H4 (cell line): Measurements from ENCODE around the gene UVRAG. TPM values are rescaled to one million over a fixed set of nuclear protein-coding genes. Genes with fewer than 3 reads are reported as not detected.
"Not testable (repeated sequence)": the region's sequence is repeated elsewhere in the genome, so short reads cannot be mapped to it uniquely, and the experiment has no call there.

Source experiments
- DNase-seq: peaks from one replicate; pipeline ENCODE4 v3.0.0-alpha.2; 2015; ENCODE audit warnings: low spot score
- total RNA-seq: library from RNA; depleted of rRNA; stranded (reverse); fragments of >200 nt; shearing (Covaris generic); gene quantifications from 2 replicates; pipeline ENCODE4 v1.2.3, GENCODE V29; 2014

Gene UVRAG
- total RNA-seq, 1 experiment from 2014 or later, result 10.0 TPM

- no peak for DNase-seq
Observed at GRCh38 chr11:75916882-75917281, 101.9 kb downstream of the UVRAG start.

GRCh38 chr11:75918331-75918730, 103.3 kb downstream of the UVRAG start:
- DNase-seq, result no peak

GRCh38 chr11:75919525-75919924, 104.5 kb downstream of the UVRAG start:
- DNase-seq, result no peak

GRCh38 chr11:75920848-75921247, 105.8 kb downstream of the UVRAG start:
- no peak for DNase-seq

GRCh38 chr11:75921808-75922207, 106.8 kb downstream of the UVRAG start:
- DNase-seq, result no peak

- no peak for DNase-seq
Observed at GRCh38 chr11:75924966-75925784, 110.2 kb downstream of the UVRAG start.

- DNase-seq, result no peak
Observed at GRCh38 chr11:75925785-75926164, 110.8 kb downstream of the UVRAG start.

- no peak for DNase-seq
Observed at GRCh38 chr11:75929706-75930105, 114.7 kb downstream of the UVRAG start.

- DNase-seq, result no peak
Observed at GRCh38 chr11:75930534-75930933, 115.5 kb downstream of the UVRAG start.

GRCh38 chr11:75931124-75931523, 116.1 kb downstream of the UVRAG start:
- no peak for DNase-seq

GRCh38 chr11:75933736-75934135, 118.7 kb downstream of the UVRAG start:
- not testable (repeated sequence) for DNase-seq

- no peak for DNase-seq
Observed at GRCh38 chr11:75934851-75935250, 119.8 kb downstream of the UVRAG start.

- DNase-seq, result no peak
Observed at GRCh38 chr11:75938543-75938942, 123.5 kb downstream of the UVRAG start.

GRCh38 chr11:75939516-75939915, 124.5 kb downstream of the UVRAG start:
- no peak for DNase-seq

- DNase-seq, result no peak
Observed at GRCh38 chr11:75939992-75940391, 125.0 kb downstream of the UVRAG start.

- no peak for DNase-seq
Observed at GRCh38 chr11:75940911-75941310, 125.9 kb downstream of the UVRAG start.

- no peak for DNase-seq
Observed at GRCh38 chr11:75944515-75944914, 129.5 kb downstream of the UVRAG start.

GRCh38 chr11:75945446-75945845, 130.4 kb downstream of the UVRAG start:
- no peak for DNase-seq

- no peak for DNase-seq
Observed at GRCh38 chr11:75945947-75946346, 130.9 kb downstream of the UVRAG start.

GRCh38 chr11:75946531-75947530, 131.8 kb downstream of the UVRAG start:
- peak; percentile 38 for DNase-seq

- no peak for DNase-seq
Observed at GRCh38 chr11:75949023-75949672, 134.1 kb downstream of the UVRAG start.

- no peak for DNase-seq
Observed at GRCh38 chr11:75950141-75950540, 135.1 kb downstream of the UVRAG start.
